A549 (cell line): ENCODE data around the gene KRT72.

Experiments
- CEBPB ChIP-seq, 2 experiments: fragments of >200 bp in 1 of 2; sonication (Bioruptor Twin) in 1 of 2; formaldehyde crosslinking in 1 of 2; IDR thresholded peaks; 2 replicates each; pipeline ENCODE4 v1.6.1; 2012 to 2016
- POLR2A ChIP-seq: IDR thresholded peaks from 2 replicates; pipeline ENCODE4 v1.6.1; 2012; ENCODE audit warnings: mild to moderate bottlenecking, low read length
- REST ChIP-seq: fragments of 200-600 bp; sonication (generic); IDR thresholded peaks from 2 replicates; pipeline ENCODE4 v1.6.1; 2016; ENCODE audit warnings: antibody characterized with exemption, mild to moderate bottlenecking, moderate library complexity
- TF ChIP-seq, protein P1 (sequence below): IDR thresholded peaks from 2 replicates; pipeline ENCODE4 v1.6.1; 2012

DNA sequence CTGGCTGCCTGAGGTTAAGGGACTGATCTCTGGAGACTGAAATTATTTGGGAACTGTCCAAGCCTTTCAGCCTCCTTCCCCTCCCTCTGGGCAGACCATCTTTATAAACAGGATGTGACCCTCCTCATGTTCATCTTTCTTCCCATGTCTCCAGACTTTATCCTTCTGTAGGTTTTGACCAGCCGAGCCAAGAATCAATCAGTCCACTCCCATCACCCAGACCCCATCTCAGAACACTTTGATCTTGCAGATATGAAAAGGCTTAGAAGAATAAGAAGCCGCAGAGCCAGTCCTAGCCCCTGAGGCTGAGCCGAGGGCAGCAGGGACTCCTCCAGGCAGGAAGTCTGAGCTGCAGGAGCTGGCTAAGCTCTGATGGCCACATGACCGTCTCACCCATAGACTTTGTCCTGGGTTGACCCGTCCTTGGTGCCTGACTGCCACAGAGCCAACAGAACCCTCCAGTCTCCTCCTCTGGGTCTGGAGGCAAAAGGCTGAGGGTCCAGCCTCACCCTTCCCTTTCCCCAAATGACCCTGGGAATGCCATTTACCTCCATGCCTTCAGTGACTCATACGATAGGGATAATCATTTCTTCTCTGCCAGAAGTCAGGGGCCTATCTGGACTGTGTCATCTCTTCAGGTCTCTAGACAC lies 49.9 kb downstream of the KRT72 start:
- TF ChIP-seq REST = no peak
- TF ChIP-seq CEBPB (IDR thresholded peaks at IDR 0.05) = no peak
- no peak for TF ChIP-seq POLR2A
- TF ChIP-seq, protein P1, sequence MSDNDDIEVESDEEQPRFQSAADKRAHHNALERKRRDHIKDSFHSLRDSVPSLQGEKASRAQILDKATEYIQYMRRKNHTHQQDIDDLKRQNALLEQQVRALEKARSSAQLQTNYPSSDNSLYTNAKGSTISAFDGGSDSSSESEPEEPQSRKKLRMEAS = no peak
